Hippocampal formation (tissue), 2 donors: ENCODE data around the gene ANKRD62.
"Not testable (repeated sequence)": the region's sequence is repeated elsewhere in the genome, so short reads cannot be mapped to it uniquely, and the experiment has no call there.

Experiments
- DNase-seq, 2 donors: peaks; one replicate each; lab custom pipeline; 2025; lab: John Stamatoyannopoulos, UW

Gene ANKRD62

DNA sequence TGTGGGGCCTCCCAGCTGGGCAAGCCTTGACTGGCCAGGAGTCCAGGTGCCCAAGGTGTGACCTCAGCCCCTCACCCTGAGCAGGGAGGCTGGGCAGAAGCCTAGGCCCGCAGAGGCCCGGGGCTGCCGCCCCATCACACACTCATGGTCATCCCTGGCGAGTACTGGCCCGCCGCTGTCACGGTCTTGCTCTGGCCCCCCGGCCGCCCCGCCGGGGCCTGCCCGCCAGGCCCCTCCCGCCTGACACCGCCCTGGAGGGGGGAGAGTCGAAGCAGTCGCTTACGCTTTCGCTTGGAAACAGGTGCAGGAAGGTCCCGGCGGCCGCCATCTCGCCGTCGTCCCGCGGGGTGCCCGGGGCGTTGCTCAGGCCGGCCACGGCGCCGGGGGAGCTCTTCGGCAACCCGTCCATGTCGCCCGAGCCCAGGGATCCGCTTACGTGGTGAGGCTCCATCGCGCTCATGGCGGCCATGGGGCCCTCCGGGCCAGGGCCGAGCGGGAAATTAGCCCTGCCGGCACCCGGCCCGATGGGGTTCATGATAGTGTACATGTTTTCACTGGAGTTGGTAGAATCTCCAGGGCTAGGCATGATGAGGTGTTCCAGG is 26.6 kb upstream of the ANKRD62 start:
- no peak for DNase-seq

DNA sequence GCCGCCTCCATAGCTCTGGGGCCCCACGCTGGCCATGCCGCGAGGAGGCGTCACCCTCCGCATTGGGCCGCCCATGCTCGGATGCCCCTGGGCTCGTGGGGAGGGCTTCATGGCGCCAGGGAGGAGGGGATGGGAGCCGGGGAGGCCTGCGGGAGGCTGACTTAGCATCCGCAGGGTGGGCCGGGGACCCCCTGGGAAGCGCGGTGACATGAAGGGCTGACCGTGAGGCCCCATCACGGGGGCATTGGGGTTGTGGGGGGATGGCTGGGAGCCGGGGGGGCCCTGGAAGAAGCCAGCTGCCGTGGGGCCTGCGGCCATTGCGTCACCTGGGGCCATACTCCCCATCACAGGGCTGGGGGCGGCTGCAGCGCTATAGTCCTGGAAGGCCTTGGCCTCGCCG is 26.0 kb upstream of the ANKRD62 start:
- no peak for DNase-seq

DNA sequence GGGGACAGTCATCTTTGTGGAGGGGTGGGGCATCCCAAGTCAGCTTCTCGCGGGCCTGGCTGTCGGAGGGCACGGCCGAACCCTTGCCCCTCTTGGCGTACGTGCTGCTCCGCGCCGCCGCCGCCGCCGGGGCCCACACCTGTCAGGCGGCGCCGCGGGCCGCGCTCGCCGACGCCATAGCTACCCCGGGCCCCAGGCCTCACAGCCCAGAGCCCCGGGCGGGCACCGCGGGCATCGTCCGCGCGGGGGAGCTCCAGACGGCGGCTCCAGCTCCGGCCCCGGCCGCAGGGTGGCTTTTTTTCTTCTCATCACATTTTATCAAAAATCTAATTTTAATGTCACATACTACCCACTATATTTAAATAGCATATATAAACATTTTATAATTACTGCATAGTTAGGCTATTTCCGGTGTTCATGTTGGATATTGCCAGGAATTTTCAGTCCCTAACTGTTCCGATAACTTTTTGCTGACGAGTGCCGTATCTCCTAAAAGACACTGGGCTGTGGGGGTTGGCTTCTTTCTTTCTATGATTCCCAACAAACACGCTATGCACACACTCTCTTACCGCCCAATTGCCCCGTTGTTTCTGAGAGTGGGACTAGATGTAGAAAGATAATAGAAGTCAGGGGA is 25.2 kb upstream of the ANKRD62 start:
- DNase-seq, result not testable (repeated sequence)

DNA sequence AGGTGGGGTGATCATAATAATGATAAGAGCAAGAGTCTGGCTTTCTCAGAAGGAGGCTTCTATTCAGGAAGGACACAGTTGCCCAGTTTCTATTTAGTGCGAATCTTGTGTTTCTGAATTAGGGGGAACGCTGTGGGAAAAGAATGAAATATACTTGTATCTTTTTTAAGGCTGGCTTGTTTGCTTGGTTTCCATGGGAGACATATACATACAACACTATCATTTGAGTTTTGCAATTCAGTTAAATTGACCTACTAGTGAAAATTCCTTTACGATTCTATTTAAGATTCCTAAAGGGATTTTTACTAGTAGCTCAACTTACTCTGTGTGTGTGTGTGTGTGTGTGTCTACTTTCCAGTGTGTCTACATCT is 24.7 kb upstream of the ANKRD62 start:
- DNase-seq, result no peak

DNA sequence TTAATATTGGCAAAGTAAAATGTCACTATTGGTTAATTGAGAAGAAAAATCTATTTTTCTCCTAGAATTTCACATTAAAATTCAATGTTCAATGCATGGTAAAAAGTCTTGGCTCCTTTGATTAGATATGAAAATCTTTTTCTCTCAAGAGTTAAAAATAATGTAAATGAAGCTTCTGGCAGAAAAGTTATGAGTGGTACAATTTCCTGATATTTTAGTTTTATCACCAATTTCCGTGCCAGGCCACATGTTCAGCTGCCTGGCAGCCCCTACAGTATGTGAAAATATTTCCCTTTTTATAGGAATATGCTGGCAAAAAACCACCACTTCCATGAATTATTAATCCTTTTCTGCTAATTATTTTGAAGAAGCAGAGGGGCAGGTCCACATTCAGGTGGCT is 22.6 kb upstream of the ANKRD62 start:
- DNase-seq, result not testable (repeated sequence)

- DNase-seq, result no peak
Observed at GRCh38 chr18:12072996-12073395, 20.6 kb upstream of the ANKRD62 start.

GRCh38 chr18:12074736-12075135 is 18.9 kb upstream of the ANKRD62 start:
- DNase-seq, result peak in 1 of 2 donors; percentile 3

- DNase-seq, result no peak
Observed at GRCh38 chr18:12076424-12077140, 17.1 kb upstream of the ANKRD62 start.

GRCh38 chr18:12077994-12078393 is 15.6 kb upstream of the ANKRD62 start:
- not testable (repeated sequence) for DNase-seq

- no peak for DNase-seq
Observed at GRCh38 chr18:12079491-12080237, 14.0 kb upstream of the ANKRD62 start.

DNA sequence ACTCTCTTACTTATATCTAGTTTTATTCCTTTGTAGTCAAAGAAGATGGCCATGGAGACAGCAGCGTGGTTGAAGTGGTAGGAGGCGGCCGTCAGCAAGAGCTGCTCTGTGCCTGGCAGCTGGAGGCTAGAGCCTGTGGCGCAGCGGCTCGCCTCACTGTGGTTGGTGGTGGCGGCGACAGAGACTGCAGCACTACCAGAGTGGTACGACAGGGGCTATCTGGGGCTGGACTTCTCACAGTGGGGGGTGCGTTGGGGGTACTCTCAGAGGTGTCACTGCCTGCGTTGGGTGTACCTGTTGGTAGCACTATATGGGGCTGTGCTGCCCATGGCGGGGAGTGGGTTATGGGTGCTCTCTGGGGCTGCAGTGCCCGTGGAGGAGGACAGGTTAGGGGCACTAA is 8.5 kb upstream of the ANKRD62 start:
- no peak for DNase-seq

DNA sequence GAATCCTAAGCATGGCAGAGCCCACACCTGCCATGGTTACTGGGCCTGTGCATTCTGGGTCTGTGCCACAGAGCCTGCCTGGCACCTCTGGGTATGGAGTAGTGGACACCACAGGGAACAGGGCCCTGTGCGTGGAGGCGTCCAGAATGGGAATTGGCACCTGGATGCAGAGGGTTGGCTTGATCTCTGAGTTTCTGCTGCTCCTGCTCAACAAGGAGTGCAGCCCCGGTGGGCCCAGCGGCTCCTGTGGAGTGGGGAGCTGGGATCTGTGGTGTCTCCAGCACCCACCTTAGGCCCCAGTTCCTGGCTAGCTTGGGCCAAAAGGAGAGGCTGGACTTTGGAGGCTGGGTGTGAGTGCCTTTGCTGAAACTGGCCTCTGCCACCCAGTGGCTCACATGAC is 7.9 kb upstream of the ANKRD62 start:
- no peak for DNase-seq

DNA sequence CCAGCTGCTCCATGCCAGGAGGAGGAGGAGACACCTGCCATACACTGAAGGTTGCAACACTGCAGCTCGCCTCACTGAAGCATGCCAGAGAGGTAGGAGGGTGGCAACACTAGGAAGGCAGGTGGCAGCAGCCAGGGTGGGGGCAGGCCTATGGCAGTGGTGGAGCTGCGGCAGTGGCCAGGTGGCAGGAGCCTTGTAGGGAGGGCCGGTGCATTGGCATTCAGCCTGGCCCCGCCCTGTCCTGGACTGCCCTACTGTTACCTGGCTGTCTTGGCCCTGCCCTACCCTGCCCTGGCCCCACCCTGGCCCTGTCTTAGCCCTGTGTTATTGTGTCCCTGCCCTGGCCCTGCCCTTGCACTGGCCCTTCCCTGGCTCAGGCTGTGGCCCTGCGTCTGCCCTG is 7.4 kb upstream of the ANKRD62 start:
- no peak for DNase-seq

GRCh38 chr18:12086677-12087470 is 6.8 kb upstream of the ANKRD62 start:
- no peak for DNase-seq

DNA sequence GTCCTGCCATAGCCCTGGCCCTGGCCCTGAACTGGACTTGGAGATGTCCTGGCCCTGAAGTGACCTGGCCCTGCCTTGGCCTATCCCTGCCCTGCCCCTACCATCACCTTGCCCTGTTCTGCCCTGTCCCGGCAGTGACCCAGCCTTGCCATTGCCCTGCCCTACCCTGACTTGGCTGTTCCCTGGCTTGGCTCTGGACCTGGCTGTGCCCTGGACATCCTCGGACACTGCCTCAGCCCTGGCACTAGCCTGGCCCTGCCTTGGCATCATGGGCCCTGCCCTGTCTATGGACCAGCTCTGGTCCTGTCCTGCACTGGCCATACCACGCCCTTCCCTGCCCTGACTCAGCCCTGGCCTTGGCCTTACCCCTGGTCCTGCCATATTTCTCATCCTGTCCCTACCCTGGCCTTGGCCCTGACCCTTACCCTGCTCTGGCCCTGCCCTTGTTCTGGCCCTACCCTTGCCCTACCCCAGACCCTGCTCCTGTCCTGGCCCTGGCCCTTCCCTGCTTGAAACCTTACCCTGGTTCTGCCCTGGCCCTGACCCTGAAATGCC is 6.1 kb upstream of the ANKRD62 start:
- no peak for DNase-seq

- no peak for DNase-seq
Observed at GRCh38 chr18:12088096-12088495, 5.5 kb upstream of the ANKRD62 start.

- DNase-seq, result no peak
Observed at GRCh38 chr18:12088731-12089375, 4.8 kb upstream of the ANKRD62 start.

DNA sequence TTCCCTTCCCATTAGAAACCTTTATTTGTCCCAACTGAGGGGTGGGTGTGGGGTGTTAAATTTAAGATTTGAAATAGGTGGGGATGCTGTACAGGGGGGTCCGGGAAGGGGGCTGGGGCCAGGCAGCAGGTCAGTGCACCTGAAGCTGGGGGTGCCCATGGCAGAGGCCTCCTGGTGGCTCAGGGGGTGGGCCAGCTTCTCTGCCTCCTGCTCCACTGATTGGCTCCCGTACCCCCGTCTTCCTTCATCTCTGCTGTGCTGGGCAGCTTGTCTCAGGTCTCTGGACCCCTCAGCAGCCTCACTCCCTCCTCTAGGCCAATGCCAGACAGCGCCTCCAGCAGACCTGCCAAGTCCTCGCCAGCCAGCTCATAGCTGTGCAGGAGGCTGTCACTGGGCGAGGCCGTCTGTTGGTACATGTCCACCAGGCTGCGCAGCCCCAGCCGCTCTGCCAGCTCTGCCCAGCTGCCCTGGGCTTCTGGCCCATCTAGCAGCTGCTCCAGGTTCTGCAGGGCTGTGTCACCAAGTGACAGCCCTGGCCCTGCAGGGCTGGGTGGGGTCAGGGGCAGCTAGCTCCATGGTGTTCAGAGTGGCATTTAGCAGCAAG is 2.0 kb upstream of the ANKRD62 start:
- DNase-seq, result no peak

DNA sequence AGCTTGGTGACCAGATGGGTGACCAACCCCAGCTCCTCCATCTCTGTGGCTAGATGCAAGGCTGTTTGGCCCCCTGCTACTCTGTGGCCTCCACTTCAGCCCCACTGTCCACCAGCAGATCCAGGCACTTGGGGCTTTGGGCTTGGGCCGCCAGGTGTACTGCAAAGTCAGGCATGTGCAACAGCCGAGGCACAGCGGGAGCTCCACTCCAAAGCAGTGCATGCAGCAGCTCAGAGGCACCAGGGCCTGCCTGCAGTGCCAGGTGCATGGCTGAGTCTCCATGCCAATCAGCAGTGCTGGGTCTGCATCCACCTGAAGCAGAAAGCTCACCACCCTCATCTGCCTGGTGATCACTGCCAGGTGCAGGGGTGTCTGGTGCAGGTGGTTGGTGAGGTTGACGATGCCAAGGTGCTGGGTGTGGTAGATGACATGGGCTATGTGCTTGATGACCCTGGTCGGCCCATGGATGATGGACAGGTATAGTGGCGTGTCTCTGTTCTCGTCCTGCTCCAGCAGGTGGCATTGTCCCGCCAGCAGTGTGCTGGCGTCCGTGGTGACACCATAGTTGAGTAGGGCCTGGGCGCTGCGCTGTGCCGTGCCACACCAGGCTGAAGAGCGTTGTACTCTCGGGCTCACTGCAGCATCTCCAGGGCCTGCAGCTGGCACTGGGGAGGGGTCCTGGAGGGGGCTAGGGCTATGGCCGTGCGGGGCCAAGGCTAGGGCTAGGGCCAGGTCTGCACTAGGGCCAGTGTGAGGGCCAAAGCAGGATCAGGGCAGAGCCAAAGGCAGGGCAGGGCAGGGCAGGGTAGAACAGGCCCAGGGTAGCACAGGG is 1.0 kb upstream of the ANKRD62 start:
- no peak for DNase-seq

DNA sequence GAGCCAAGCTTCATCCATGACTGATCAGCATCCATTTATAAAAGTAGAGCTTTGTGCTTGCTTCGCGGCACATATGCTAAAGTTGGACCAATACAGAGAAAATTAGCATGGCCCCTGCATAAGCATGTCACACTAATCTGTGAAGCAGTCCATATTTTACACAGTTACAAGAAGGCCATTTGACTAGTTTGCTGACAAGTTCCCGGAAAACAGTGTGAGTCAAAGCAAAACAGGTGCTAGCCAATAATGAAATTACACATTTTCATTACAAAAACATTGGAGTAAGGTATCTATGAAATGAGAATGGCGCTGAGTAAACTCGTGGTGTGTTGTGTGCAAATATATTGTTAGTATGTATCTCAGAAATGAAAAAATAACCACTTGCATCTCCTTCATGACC is 4.7 kb downstream of the ANKRD62 start:
- no peak for DNase-seq
